MM.1S (cell line): Measurements from ENCODE around the gene PBX3.

ENCODE experiments used
- DNase-seq: peaks from one replicate; pipeline ENCODE4 v3.0.0-alpha.2; 2015
- H2AFZ ChIP-seq: fragments of 300-600 bp; sonication (generic); 2 replicates; pipeline ENCODE4 v1.6.0; 2016; ENCODE audit warnings: antibody characterized with exemption, low read length
- H3F3A ChIP-seq: fragments of 300-600 bp; sonication (generic); 2 replicates; pipeline ENCODE4 v1.6.1; 2016; ENCODE audit warnings: mild to moderate bottlenecking, antibody characterized with exemption, low read length, moderate library complexity, mixed read lengths; ENCODE audit not compliant: insufficient read depth
- H3K27ac ChIP-seq: fragments of 300-600 bp; sonication (generic); 2 replicates; pipeline ENCODE4 v1.5.1; 2016; ENCODE audit warnings: mild to moderate bottlenecking, low read length
- H3K27me3 ChIP-seq: fragments of 300-600 bp; sonication (generic); replicated peaks from 2 replicates; pipeline ENCODE4 v1.6.0; 2016; ENCODE audit warnings: low read length; ENCODE audit not compliant: insufficient read depth
- H3K36me3 ChIP-seq: fragments of 300-600 bp; sonication (generic); replicated peaks from 2 replicates; pipeline ENCODE4 v1.6.1; 2016; ENCODE audit warnings: mild to moderate bottlenecking, low read length, mixed read lengths; ENCODE audit not compliant: insufficient read depth
- H3K4me1 ChIP-seq: fragments of 300-600 bp; sonication (generic); 2 replicates; pipeline ENCODE4 v1.6.1; 2016; ENCODE audit warnings: low read length, mixed read lengths
- H3K4me2 ChIP-seq: fragments of 300-600 bp; sonication (generic); 2 replicates; pipeline ENCODE4 v1.6.0; 2016; ENCODE audit warnings: low read depth, low read length
- H3K4me3 ChIP-seq: fragments of 300-600 bp; sonication (generic); 2 replicates; pipeline ENCODE4 v1.5.1; 2016; ENCODE audit warnings: low read length, mixed read lengths
- H3K79me2 ChIP-seq: fragments of 300-600 bp; sonication (generic); 2 replicates; pipeline ENCODE4 v1.6.1; 2016; ENCODE audit warnings: mixed run types, low read length, mixed read lengths
- H3K9ac ChIP-seq: fragments of 300-600 bp; sonication (generic); 2 replicates; pipeline ENCODE4 v1.6.1; 2016; ENCODE audit warnings: low read length, mixed read lengths
- H3K9me2 ChIP-seq: fragments of 300-600 bp; sonication (generic); replicated peaks from 2 replicates; pipeline ENCODE4 v1.6.1; 2016; ENCODE audit warnings: mild to moderate bottlenecking, low read length, mixed read lengths; ENCODE audit not compliant: insufficient read depth
- H3K9me3 ChIP-seq: fragments of 300-600 bp; sonication (generic); replicated peaks from 2 replicates; pipeline ENCODE4 v1.6.1; 2016; ENCODE audit warnings: mild to moderate bottlenecking, low read length, mixed read lengths; ENCODE audit not compliant: insufficient read depth
- H4K20me1 ChIP-seq: fragments of 300-600 bp; sonication (generic); 2 replicates; pipeline ENCODE4 v1.6.1; 2016; ENCODE audit warnings: mild to moderate bottlenecking, low read length, moderate library complexity, mixed read lengths; ENCODE audit not compliant: insufficient read depth
- EZH2 ChIP-seq: fragments of 300-600 bp; sonication (generic); optimal IDR thresholded peaks from 2 replicates; pipeline ENCODE3; 2017; ENCODE audit warnings: low read depth, mild to moderate bottlenecking, antibody characterized with exemption, low read length, mixed read lengths
- EZH2phosphoT487 ChIP-seq: fragments of 300-600 bp; sonication (generic); IDR thresholded peaks from 2 replicates; pipeline ENCODE4 v1.6.1; 2018; ENCODE audit warnings: antibody characterized with exemption, low read length
- TF ChIP-seq, protein P1 (sequence below): fragments of 300-600 bp; sonication (generic); IDR thresholded peaks from 2 replicates; pipeline ENCODE4 v1.5.1; 2016; ENCODE audit warnings: antibody characterized with exemption, low read length, mixed read lengths

PBX3 gene

DNA sequence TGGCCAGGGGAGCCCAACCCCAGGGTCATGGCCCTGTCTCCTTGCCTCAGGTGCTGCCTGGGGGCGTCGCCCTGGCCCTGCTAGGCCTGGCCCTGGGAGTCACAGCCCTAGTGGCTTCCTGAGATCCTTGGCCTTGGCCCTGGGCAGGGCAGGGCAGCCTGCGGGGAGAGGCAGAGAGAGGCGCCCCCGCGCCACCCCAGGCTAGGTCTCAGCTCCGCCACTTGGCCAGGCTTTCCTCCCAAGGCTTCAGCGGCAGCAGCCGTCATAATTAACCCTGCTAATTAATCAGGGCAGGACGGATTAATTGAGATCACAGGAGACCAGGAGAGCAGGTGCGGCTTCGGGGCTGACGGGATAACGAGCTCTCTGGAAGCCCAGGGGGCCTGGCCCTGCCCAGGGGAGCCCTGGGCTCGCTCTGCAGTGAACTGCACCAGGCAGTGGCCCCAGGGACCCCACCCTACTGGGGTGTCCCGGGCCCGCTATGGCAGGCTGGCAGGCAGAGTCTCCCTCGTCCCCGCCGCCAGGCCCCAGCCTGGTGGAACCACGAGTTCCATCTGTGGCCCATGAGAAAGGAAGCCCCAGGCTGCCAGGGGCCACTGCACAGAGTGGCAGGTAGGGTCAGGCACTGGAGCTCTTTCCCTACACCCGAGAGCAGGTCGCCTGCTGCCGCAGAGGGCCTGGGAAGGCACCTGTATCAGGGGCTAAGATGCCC lies 269.6 kb downstream of the PBX3 start:
- no peak overlapping the region for H3K4me3 ChIP-seq
- TF ChIP-seq EZH2 (no peak), EZH2phosphoT487 (no peak)
- TF ChIP-seq, protein P1, sequence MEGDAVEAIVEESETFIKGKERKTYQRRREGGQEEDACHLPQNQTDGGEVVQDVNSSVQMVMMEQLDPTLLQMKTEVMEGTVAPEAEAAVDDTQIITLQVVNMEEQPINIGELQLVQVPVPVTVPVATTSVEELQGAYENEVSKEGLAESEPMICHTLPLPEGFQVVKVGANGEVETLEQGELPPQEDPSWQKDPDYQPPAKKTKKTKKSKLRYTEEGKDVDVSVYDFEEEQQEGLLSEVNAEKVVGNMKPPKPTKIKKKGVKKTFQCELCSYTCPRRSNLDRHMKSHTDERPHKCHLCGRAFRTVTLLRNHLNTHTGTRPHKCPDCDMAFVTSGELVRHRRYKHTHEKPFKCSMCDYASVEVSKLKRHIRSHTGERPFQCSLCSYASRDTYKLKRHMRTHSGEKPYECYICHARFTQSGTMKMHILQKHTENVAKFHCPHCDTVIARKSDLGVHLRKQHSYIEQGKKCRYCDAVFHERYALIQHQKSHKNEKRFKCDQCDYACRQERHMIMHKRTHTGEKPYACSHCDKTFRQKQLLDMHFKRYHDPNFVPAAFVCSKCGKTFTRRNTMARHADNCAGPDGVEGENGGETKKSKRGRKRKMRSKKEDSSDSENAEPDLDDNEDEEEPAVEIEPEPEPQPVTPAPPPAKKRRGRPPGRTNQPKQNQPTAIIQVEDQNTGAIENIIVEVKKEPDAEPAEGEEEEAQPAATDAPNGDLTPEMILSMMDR = no peak
- DNase-seq = no peak
- no peak overlapping the region for H3K4me2 ChIP-seq
- H3K79me2 ChIP-seq = no peaks in the 10 kb centered on the region
- H3K9me3 ChIP-seq = no peaks in the 10 kb centered on the region
- no peak overlapping the region for H2AFZ ChIP-seq
- H3K9me2 ChIP-seq = no peaks in the 10 kb centered on the region
- H3K36me3 ChIP-seq = no peaks in the 10 kb centered on the region
- peaks cover 6% of the 10 kb centered on the region; the same call in 1 of the 2 replicates for H3K27me3 ChIP-seq
- H3K9ac ChIP-seq = no peak overlapping the region
- H3K4me1 ChIP-seq = no peaks in the 10 kb centered on the region
- no peaks in the 10 kb centered on the region for H3F3A ChIP-seq
- no peak overlapping the region for H3K27ac ChIP-seq
- no peaks in the 10 kb centered on the region for H4K20me1 ChIP-seq
